ENCODE data around the gene PDE6B. TPM values are rescaled to one million over a fixed set of nuclear protein-coding genes. Genes with fewer than 3 reads are reported as not detected.

The PDE6B gene
- total and polyA plus RNA-seq, 2 of the 13 experiments (the other 11 are each of a cell fraction or from before 2014, with no cell fraction given) = 0.38 to 0.40 TPM

- TF ChIP-seq ZNF687 (CRISPR knock-in tag; IDR thresholded peaks at IDR 0.05) (peak; percentile 63), EP300 (IDR thresholded peaks at IDR 0.05; ENCODE audit: low read depth in 2 of 2, low read length in 2 of 2) (no peak), EP300 (CRISPR knock-in tag; IDR thresholded peaks at IDR 0.05; ENCODE audit: borderline replicate concordance) (no peak), ZFX (CRISPR knock-in tag; IDR thresholded peaks at IDR 0.05; ENCODE audit: low read depth) (peak; percentile 27; the same call in 1 of the 2 replicates), SOX6 (IDR thresholded peaks at IDR 0.05) (no peak), SOX6 (CRISPR knock-in tag; IDR thresholded peaks at IDR 0.05) (no peak), ZSCAN29 (CRISPR knock-in tag; conservative IDR thresholded peaks at IDR 0.05) (no peak), ZNF331 (CRISPR knock-in tag; IDR thresholded peaks at IDR 0.05) (no peak)
Observed at GRCh38 chr4:663438-664428, 38.4 kb downstream of the PDE6B start (continued).
